ENCODE measurements around the gene DGKD. TPM values are rescaled to one million over a fixed set of nuclear protein-coding genes. Genes with fewer than 3 reads are reported as not detected.

DGKD gene
- total and polyA plus RNA-seq, 9 of the 15 experiments (the other 6 are each of a cell fraction or from before 2014, with no cell fraction given): 0.52 to 29.5 (median 10.6) TPM

DNA sequence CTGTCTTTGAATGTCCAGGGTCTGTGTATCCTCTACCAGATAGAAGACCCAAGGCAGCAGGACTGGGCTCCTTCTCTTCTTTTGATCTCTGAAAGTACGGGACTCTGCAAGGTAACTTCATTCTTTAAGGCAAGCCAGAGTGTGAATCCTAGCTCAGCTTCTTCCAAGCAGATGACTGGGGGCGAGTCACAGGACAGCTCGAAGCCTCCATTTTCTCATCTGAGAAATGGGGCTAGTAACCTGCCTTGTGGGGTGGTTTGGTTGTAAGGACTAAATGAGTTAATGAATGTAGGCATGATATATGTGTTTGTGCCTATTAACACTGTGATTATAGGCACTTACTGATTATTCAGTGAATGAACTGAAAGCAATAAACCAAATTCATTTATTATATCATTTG, 46.7 kb downstream of the DGKD start (continued):
- TF ChIP-seq, protein P1, sequence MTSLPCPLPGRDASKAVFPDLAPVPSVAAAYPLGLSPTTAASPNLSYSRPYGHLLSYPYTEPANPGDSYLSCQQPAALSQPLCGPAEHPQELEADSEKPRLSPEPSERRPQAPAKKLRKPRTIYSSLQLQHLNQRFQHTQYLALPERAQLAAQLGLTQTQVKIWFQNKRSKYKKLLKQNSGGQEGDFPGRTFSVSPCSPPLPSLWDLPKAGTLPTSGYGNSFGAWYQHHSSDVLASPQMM (CRISPR knock-in tag; IDR thresholded peaks at IDR 0.05): no peak
- TF ChIP-seq SOX6 (IDR thresholded peaks at IDR 0.05): no peak
- TF ChIP-seq ZFP36 (IDR thresholded peaks at IDR 0.05; ENCODE audit: low read depth, low read length, partially characterized antibody): no peak
- no peak for TF ChIP-seq TEAD1 (CRISPR knock-in tag; IDR thresholded peaks at IDR 0.05)
- no peak for TF ChIP-seq NFRKB (IDR thresholded peaks at IDR 0.05; ENCODE audit: low read depth)

- CTCF ChIA-PET (ENCODE audit: low intra/inter-chr PET ratio): no interaction called here
- Histone ChIP-seq H3K79me2 (ENCODE audit: control insufficient read depth, insufficient read depth, low read length) (no peaks in the 10 kb centered on the region), H3K4me2 (ENCODE audit: insufficient read depth, low read length) (no peak overlapping the region), H3K27ac (ENCODE audit: extremely low read depth, low read depth, low read length) (no peak overlapping the region), H3K9ac (ENCODE audit: insufficient read depth in 1 of 2, low read depth in 2 of 2, low read length in 2 of 2) (no peak overlapping the region), H3K27me3 (ENCODE audit: control insufficient read depth in 2 of 2, insufficient read depth in 2 of 2, low read length in 2 of 2) (no peaks in the 10 kb centered on the region), H3K9me3 (replicated peaks; ENCODE audit: control insufficient read depth, insufficient read depth, low read depth, low read length) (no peaks in the 10 kb centered on the region), H2AFZ (ENCODE audit: low read depth, low read length) (no peak overlapping the region), H3K36me3 (ENCODE audit: control insufficient read depth, insufficient read depth, low read length) (peaks cover 10% of the 10 kb centered on the region; the same call in 2 of the 3 replicates), H4K20me1 (replicated peaks; ENCODE audit: control insufficient read depth, insufficient read depth, low read length) (no peaks in the 10 kb centered on the region), H3K9me1 (ENCODE audit: control insufficient read depth, insufficient read depth, low read length) (no peaks in the 10 kb centered on the region), H3K4me3 (no peak overlapping the region), H3K4me1 (replicated peaks in 1 of 2; ENCODE audit: control insufficient read depth in 2 of 2, insufficient read depth in 2 of 2, low read length in 2 of 2) (no peaks in the 10 kb centered on the region; a peak in 1 of 5 replicates)
- intact Hi-C loops (cut with micrococcal nuclease) (no loop called here), in situ Hi-C loops (cut with MboI) (no loop called here)
- no peak for FAIRE-seq
- DNase-seq (ENCODE audit: extremely low read depth in 1 of 4, low spot score in 3 of 4): no peak
- POLR2A ChIA-PET: interaction anchor here (1.0 kb wide), 1 partner anchor 13 kb away, joined by 5 read pairs; no protein-coding TSS in a partner anchor
- no TSS peak for BruUV-seq (replicated peaks)
- WGBS (ENCODE audit: insufficient coverage, low coverage, missing lambda C conversion rate): 92% methylated on average over 5 of the region's 5 CpGs
- no peak for ATAC-seq
- TF ChIP-seq MIER1 (IDR thresholded peaks at IDR 0.05; ENCODE audit: low read depth) (no peak), DEAF1 (CRISPR knock-in tag; IDR thresholded peaks at IDR 0.05) (no peak), MGA (IDR thresholded peaks at IDR 0.05) (no peak)
Observed at GRCh38 chr2:233402346-233402745, 48.1 kb downstream of the DGKD start.
